Osteoblast (primary cell): Measurements from ENCODE around the gene DGKB. TPM values are rescaled to one million over a fixed set of nuclear protein-coding genes. Genes with fewer than 3 reads are reported as not detected.

Source experiments
- DNase-seq: peaks from one replicate; pipeline ENCODE4 v3.0.0; 2011; ENCODE audit warnings: low spot score, mixed read lengths; ENCODE audit not compliant: insufficient read length; ENCODE audit errors: missing footprints
- H2AFZ ChIP-seq: 2 replicates; pipeline ENCODE4 v1.6.0; 2011; ENCODE audit warnings: mild to moderate bottlenecking, low read length
- H3K27ac ChIP-seq: 2 replicates; pipeline ENCODE4 v1.5.1; 2011; ENCODE audit warnings: mild to moderate bottlenecking, low read depth, low read length, moderate library complexity
- H3K27me3 ChIP-seq: 2 replicates; pipeline ENCODE4 v1.6.0; 2012; ENCODE audit warnings: mild to moderate bottlenecking, control low read depth, inconsistent platforms, low read length, moderate library complexity; ENCODE audit not compliant: insufficient read depth
- H3K36me3 ChIP-seq: 2 replicates; pipeline ENCODE4 v1.5.1; 2011; ENCODE audit warnings: mild to moderate bottlenecking, low read length, control low read depth, moderate library complexity; ENCODE audit not compliant: insufficient read depth
- H3K4me1 ChIP-seq: 2 replicates; pipeline ENCODE4 v1.5.1; 2011; ENCODE audit warnings: mild to moderate bottlenecking, low read length, control low read depth, moderate library complexity; ENCODE audit not compliant: insufficient read depth
- H3K4me2 ChIP-seq: 2 replicates; pipeline ENCODE4 v1.6.0; 2011; ENCODE audit warnings: mild to moderate bottlenecking, low read length; ENCODE audit not compliant: insufficient read depth
- H3K4me3 ChIP-seq: fragments of 200-600 bp; sonication (generic); 3 replicates; pipeline ENCODE4 v1.5.1; 2012; ENCODE audit warnings: mild to moderate bottlenecking, low read length, inconsistent platforms; ENCODE audit not compliant: insufficient read depth
- H3K79me2 ChIP-seq: 2 replicates; pipeline ENCODE4 v1.6.0; 2012; ENCODE audit warnings: mild to moderate bottlenecking, low read length, control low read depth, inconsistent platforms; ENCODE audit not compliant: insufficient read depth
- H3K9me3 ChIP-seq: 2 replicates; pipeline ENCODE4 v1.5.1; 2011; ENCODE audit warnings: low read depth, low read length, control low read depth
- H4K20me1 ChIP-seq: 2 replicates; pipeline ENCODE4 v1.6.0; 2012; ENCODE audit warnings: mild to moderate bottlenecking, low read length, control low read depth; ENCODE audit not compliant: insufficient read depth
- CTCF ChIP-seq: IDR thresholded peaks from 2 replicates; pipeline ENCODE4 v1.5.1; 2011; ENCODE audit warnings: mild to moderate bottlenecking, low read depth, low read length, moderate library complexity; ENCODE audit errors: extremely low read depth
- total RNA-seq: library from RNA; depleted of rRNA; stranded (reverse); fragments of >200 nt; gene quantifications from 2 replicates; pipeline ENCODE4 v1.2.3, GENCODE V29; 2012

Gene DGKB
- total RNA-seq, 1 donor = 1.1 TPM

- no peak for DNase-seq
- no peak overlapping the region for H2AFZ ChIP-seq
- H3K27me3 ChIP-seq = no peaks in the 10 kb centered on the region
- H3K79me2 ChIP-seq = no peaks in the 10 kb centered on the region
- H3K4me2 ChIP-seq = no peak overlapping the region
- no peak overlapping the region for H3K4me3 ChIP-seq
- no peaks in the 10 kb centered on the region for H3K36me3 ChIP-seq
- no peaks in the 10 kb centered on the region for H4K20me1 ChIP-seq
- no peak for TF ChIP-seq CTCF
- H3K9me3 ChIP-seq = no peaks in the 10 kb centered on the region
- H3K27ac ChIP-seq = no peak overlapping the region
- H3K4me1 ChIP-seq = peaks cover 4% of the 10 kb centered on the region
Measured at GRCh38 chr7:14828053-14828452, 74.5 kb downstream of the DGKB start.

- Histone ChIP-seq H4K20me1 (no peaks in the 10 kb centered on the region), H3K4me1 (peaks cover 14% of the 10 kb centered on the region), H3K27ac (no peak overlapping the region), H3K4me2 (no peak overlapping the region), H3K79me2 (no peaks in the 10 kb centered on the region), H3K4me3 (no peak overlapping the region), H3K27me3 (no peaks in the 10 kb centered on the region), H3K9me3 (no peaks in the 10 kb centered on the region), H2AFZ (no peak overlapping the region), H3K36me3 (no peaks in the 10 kb centered on the region)
- DNase-seq = no peak
- no peak for TF ChIP-seq CTCF
Measured at GRCh38 chr7:14826426-14826825, 76.1 kb downstream of the DGKB start.

- Histone ChIP-seq H3K4me1 (peaks cover 14% of the 10 kb centered on the region), H3K27ac (no peak overlapping the region), H3K4me2 (no peak overlapping the region), H3K27me3 (no peaks in the 10 kb centered on the region), H3K4me3 (no peak overlapping the region), H3K79me2 (no peaks in the 10 kb centered on the region), H3K36me3 (no peaks in the 10 kb centered on the region), H2AFZ (peak overlapping the region; percentile 47), H4K20me1 (no peaks in the 10 kb centered on the region), H3K9me3 (no peaks in the 10 kb centered on the region)
- no peak for DNase-seq
- no peak for TF ChIP-seq CTCF
Measured at GRCh38 chr7:14825912-14826311, 76.6 kb downstream of the DGKB start.

- Histone ChIP-seq H3K36me3 (no peaks in the 10 kb centered on the region), H2AFZ (peak overlapping the region; percentile 5), H3K79me2 (no peaks in the 10 kb centered on the region), H3K4me1 (peaks cover 12% of the 10 kb centered on the region), H3K4me3 (no peak overlapping the region), H3K27me3 (no peaks in the 10 kb centered on the region), H3K4me2 (peak overlapping the region; percentile 25), H3K27ac (peak overlapping the region; percentile 47), H4K20me1 (no peaks in the 10 kb centered on the region), H3K9me3 (no peaks in the 10 kb centered on the region)
- no peak for DNase-seq
- no peak for TF ChIP-seq CTCF
Measured at GRCh38 chr7:14822481-14822854, 80.1 kb downstream of the DGKB start.
